WTC11 (cell line): ENCODE measurements around the gene ARHGAP23. TPM values are rescaled to one million over a fixed set of nuclear protein-coding genes. Genes with fewer than 3 reads are reported as not detected.
A peak's percentile ranks its signal among the peaks of the same experiment; 100 is the strongest.

Source experiments
- AR ChIP-seq: fragments of 250-450 bp; sonication (Bioruptor Pico); IDR thresholded peaks from 2 replicates; pipeline ENCODE4 v1.9.0; 2021; ENCODE audit warnings: mild to moderate bottlenecking
- CBFB ChIP-seq: sonication (generic); formaldehyde crosslinking; IDR thresholded peaks from 2 replicates; pipeline ENCODE4 v1.8.1; 2022; ENCODE audit warnings: mild to moderate bottlenecking, low read depth, missing genetic modification reagents
- CDX4 ChIP-seq: fragments of 250-450 bp; sonication (Bioruptor Pico); IDR thresholded peaks from 2 replicates; pipeline ENCODE4 v1.9.0; 2021; ENCODE audit warnings: moderate library complexity, mild to moderate bottlenecking, inconsistent platforms, borderline replicate concordance
- CREB1 ChIP-seq: sonication (generic); formaldehyde crosslinking; IDR thresholded peaks from 2 replicates; pipeline ENCODE4 v1.8.0; 2023; ENCODE audit warnings: mild to moderate bottlenecking, missing genetic modification reagents
- ELF4 ChIP-seq: sonication (generic); formaldehyde crosslinking; IDR thresholded peaks from 2 replicates; pipeline ENCODE4 v1.8.1; 2022; ENCODE audit warnings: low read depth, mild to moderate bottlenecking, moderate library complexity, missing genetic modification reagents
- FOXP4 ChIP-seq: sonication (generic); formaldehyde crosslinking; IDR thresholded peaks from 2 replicates; pipeline ENCODE4 v1.8.0; 2022; ENCODE audit warnings: mild to moderate bottlenecking, missing genetic modification reagents
- IRF2 ChIP-seq: sonication (generic); formaldehyde crosslinking; IDR thresholded peaks from 2 replicates; pipeline ENCODE4 v1.8.0; 2022; ENCODE audit warnings: low read depth, missing genetic modification reagents, borderline replicate concordance
- KAT7 ChIP-seq: sonication (generic); formaldehyde crosslinking; IDR thresholded peaks from 2 replicates; pipeline ENCODE4 v1.8.1; 2023; ENCODE audit warnings: missing genetic modification reagents, mild to moderate bottlenecking, borderline replicate concordance
- NFE2L1 ChIP-seq: sonication (generic); formaldehyde crosslinking; IDR thresholded peaks from 2 replicates; pipeline ENCODE4 v1.8.1; 2023; ENCODE audit warnings: missing genetic modification reagents
- OVOL2 ChIP-seq: fragments of 250-450 bp; sonication (Bioruptor Pico); IDR thresholded peaks from 2 replicates; pipeline ENCODE4 v1.9.0; 2021; ENCODE audit warnings: mild to moderate bottlenecking, borderline replicate concordance
- RELA ChIP-seq: sonication (generic); formaldehyde crosslinking; IDR thresholded peaks from 2 replicates; pipeline ENCODE4 v1.8.1; 2022; ENCODE audit warnings: missing genetic modification reagents, mild to moderate bottlenecking, borderline replicate concordance
- ZNF121 ChIP-seq: sonication (generic); formaldehyde crosslinking; IDR thresholded peaks from 2 replicates; pipeline ENCODE4 v1.8.0; 2023; ENCODE audit warnings: missing genetic modification reagents
- ZNF317 ChIP-seq: sonication (generic); formaldehyde crosslinking; IDR thresholded peaks from 2 replicates; pipeline ENCODE4 v1.8.1; 2023; ENCODE audit warnings: low read depth, mild to moderate bottlenecking, moderate library complexity, missing genetic modification reagents, borderline replicate concordance
- ZNF396 ChIP-seq: fragments of 250-450 bp; sonication (Bioruptor Pico); IDR thresholded peaks from 2 replicates; pipeline ENCODE4 v1.8.0; 2021; ENCODE audit warnings: mild to moderate bottlenecking, moderate library complexity, borderline replicate concordance
- ZNF512 ChIP-seq: sonication (generic); formaldehyde crosslinking; IDR thresholded peaks from 2 replicates; pipeline ENCODE4 v1.8.1; 2022; ENCODE audit warnings: missing genetic modification reagents, borderline replicate concordance
- ZNF532 ChIP-seq: fragments of 250-450 bp; sonication (Bioruptor Pico); IDR thresholded peaks from 2 replicates; pipeline ENCODE4 v1.9.0; 2021; ENCODE audit warnings: mild to moderate bottlenecking, borderline replicate concordance
- total RNA-seq: library from RNA; stranded (reverse); gene quantifications from 3 replicates; pipeline ENCODE4 v1.2.3, GENCODE V29; 2021
- TF ChIP-seq, protein P1 (sequence below): fragments of 200-600 bp; IDR thresholded peaks from 2 replicates; pipeline ENCODE4 v1.8.0; 2022; ENCODE audit warnings: antibody characterized with exemption
- TF ChIP-seq, protein P2 (sequence below): fragments of 250-450 bp; sonication (Bioruptor Pico); conservative IDR thresholded peaks from 2 replicates; pipeline ENCODE4 v1.9.0; 2021; ENCODE audit warnings: mild to moderate bottlenecking
- TF ChIP-seq, protein P3 (sequence below): fragments of 250-450 bp; sonication (Bioruptor Pico); IDR thresholded peaks from 2 replicates; pipeline ENCODE4 v1.9.0; 2021; ENCODE audit warnings: mild to moderate bottlenecking

ARHGAP23 gene
- total RNA-seq, 1 experiment from 2014 or later = 66.0 TPM

DNA sequence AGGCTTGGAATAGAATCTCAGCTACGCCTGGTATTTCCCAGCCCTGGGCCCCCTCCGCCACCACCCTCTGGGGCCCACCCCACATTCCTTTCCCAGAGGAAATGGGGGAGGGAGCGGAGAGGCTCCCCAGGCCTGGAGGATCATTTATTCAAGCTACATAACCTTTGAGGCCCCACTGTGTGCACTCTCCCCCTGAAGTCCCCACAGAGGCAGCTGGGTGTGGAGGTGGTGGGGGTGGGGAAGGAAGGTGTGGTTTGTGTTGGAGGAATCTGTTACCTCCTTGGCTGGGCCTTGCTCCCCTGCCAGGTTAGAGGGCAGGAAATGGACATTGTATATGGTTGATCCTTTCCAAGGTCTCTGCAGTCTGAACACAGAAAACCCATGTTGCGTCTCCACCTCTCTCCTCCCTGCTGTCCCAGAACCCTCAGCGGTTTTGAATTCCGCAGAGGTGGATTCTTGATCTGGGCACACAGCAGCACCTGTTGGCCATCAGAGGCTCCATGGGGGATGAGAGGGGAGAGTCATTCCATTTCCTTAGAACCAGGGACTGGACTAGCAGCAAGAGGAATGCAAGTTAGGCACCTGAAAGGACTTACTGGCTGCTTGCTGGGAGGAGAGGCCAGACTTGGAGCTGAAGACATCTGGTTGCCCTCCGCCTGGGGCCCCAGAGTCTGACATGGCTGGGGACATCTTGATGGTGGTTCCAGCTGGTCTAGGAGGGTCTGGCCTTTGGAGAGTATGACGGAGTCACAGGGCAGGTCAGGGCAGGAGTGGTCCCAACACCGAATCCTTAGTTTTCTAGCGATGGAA is 23.0 kb downstream of the ARHGAP23 start (continued):
- TF ChIP-seq AR (CRISPR knock-in tag) (peak; percentile 11; the same call in 1 of the 2 replicates), ELF4 (CRISPR knock-in tag) (no peak), CREB1 (CRISPR knock-in tag) (no peak), KAT7 (CRISPR knock-in tag) (no peak), IRF2 (CRISPR knock-in tag) (no peak), ZNF396 (no peak), ZNF317 (CRISPR knock-in tag) (no peak), RELA (CRISPR knock-in tag) (no peak), NFE2L1 (CRISPR knock-in tag) (no peak), ZNF121 (CRISPR knock-in tag) (peak; percentile 92), CBFB (CRISPR knock-in tag) (no peak), OVOL2 (CRISPR knock-in tag) (no peak), ZNF532 (CRISPR knock-in tag) (no peak), CDX4 (no peak), ZNF512 (no peak), FOXP4 (CRISPR knock-in tag) (no peak)
- TF ChIP-seq, protein P1, sequence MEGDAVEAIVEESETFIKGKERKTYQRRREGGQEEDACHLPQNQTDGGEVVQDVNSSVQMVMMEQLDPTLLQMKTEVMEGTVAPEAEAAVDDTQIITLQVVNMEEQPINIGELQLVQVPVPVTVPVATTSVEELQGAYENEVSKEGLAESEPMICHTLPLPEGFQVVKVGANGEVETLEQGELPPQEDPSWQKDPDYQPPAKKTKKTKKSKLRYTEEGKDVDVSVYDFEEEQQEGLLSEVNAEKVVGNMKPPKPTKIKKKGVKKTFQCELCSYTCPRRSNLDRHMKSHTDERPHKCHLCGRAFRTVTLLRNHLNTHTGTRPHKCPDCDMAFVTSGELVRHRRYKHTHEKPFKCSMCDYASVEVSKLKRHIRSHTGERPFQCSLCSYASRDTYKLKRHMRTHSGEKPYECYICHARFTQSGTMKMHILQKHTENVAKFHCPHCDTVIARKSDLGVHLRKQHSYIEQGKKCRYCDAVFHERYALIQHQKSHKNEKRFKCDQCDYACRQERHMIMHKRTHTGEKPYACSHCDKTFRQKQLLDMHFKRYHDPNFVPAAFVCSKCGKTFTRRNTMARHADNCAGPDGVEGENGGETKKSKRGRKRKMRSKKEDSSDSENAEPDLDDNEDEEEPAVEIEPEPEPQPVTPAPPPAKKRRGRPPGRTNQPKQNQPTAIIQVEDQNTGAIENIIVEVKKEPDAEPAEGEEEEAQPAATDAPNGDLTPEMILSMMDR = no peak
- TF ChIP-seq, protein P2, sequence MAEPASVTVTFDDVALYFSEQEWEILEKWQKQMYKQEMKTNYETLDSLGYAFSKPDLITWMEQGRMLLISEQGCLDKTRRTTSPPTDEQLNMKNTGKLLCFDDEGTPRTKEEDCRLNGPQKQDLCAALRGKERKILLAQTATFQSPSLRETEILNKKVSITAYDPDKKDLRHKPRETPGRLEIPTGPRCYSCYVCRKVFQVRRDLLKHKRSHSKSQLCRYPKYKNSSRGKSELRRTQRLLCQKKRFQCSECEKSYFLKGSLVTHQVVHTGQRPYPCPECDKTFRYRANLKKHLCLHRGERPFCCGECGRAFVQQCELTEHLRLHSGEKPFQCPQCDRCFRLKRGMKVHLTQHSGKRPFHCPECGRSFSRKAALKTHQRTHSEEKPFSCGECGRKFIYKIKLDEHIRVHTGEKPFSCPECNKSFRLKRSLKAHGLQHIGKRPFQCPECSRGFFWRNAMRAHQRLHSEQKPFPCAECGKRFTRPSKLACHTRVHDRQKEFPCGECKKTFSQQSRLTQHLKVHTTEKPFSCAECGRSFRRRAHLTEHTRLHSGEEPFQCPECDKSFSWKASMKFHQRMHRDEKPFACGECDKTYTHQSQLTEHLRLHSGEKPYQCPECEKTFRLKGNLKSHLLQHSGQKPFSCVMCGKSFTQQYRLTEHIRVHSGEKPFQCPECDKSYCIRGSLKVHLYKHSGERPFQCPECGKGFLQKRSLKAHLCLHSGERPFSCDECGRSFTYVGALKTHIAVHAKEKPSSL (CRISPR knock-in tag) = no peak
- TF ChIP-seq, protein P3, sequence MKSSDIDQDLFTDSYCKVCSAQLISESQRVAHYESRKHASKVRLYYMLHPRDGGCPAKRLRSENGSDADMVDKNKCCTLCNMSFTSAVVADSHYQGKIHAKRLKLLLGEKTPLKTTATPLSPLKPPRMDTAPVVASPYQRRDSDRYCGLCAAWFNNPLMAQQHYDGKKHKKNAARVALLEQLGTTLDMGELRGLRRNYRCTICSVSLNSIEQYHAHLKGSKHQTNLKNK (CRISPR knock-in tag) = no peak
- TF ChIP-seq, all 79 proteins: peak for 20
